ENCODE data around the gene DDIAS. TPM values are rescaled to one million over a fixed set of nuclear protein-coding genes. Genes with fewer than 3 reads are reported as not detected.

The DDIAS gene
- total and polyA plus RNA-seq, 12 donors = 0.17 to 2.7 (median 0.83) TPM

DNA sequence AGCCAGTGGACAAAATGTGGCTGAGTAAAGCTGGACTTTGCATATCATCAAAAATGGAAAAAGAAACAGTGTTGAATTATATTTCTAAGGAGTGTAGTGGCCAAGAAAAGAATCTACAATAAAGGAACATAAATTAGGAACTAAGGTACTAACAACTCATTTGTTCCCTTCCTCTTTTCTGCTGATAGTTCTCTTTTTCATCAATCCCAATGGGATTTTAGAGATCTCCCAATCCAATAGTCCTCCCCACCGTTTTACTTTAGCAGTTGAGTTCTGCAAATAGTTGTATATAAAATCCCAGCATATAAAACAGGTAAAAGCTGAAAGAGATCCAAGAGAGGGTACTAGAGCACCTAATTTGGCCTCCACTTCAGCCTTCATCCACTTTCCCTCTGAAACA, 3.3 kb upstream of the DDIAS start:
- no peak for DNase-seq
- Histone ChIP-seq H3K36me3 (replicated peaks in 1 of 2) (no peaks in the 10 kb centered on the region), H3K27ac (no peak overlapping the region), H3K4me1 (replicated peaks in 1 of 2) (peaks cover 13 to 44% of the 10 kb centered on the region in 2 donors), H3K27me3 (no peaks in the 10 kb centered on the region), H3K4me3 (peak overlapping the region in 1 of 4 donors; percentile 83), H3K9me3 (replicated peaks in 1 of 3) (no peaks in the 10 kb centered on the region)
- WGBS, 4 donors = 45 to 64% (median 56%) methylated on average over 1 of the region's 1 CpG
- TF ChIP-seq POLR2A (IDR thresholded peaks at IDR 0.05) = no peak
- intact Hi-C loops (cut with DNase I) = no loop called here

DNA sequence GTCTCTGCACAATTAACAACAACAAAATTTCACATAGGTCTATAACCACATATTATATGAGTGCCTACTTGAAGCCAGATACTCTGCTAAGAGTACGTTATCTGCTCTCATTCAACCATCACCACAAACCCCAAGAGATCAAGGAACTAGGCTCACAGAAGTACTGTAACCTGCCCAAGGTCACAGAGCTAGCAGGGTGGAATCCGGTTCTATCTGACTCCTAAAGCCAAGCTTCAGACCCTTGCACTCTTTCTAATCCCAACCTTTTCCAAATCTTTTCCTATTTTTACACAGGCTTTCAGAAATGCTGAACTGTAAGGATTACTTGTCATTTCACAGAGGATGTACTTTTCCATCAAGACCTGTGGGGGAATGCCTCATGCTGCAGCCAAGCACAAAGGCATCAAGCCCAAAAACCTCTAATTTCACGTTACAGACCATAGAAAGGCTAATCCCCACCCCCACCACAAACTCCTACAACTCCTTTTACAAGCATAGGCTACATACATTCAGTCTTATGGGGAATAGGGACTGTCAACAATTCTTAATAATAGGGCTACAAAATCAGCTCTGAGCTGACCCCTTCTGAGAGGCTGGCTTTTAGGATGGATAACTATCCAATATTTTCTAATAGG, 2.2 kb upstream of the DDIAS start:
- intact Hi-C loops (cut with DNase I) = no loop called here

DNA sequence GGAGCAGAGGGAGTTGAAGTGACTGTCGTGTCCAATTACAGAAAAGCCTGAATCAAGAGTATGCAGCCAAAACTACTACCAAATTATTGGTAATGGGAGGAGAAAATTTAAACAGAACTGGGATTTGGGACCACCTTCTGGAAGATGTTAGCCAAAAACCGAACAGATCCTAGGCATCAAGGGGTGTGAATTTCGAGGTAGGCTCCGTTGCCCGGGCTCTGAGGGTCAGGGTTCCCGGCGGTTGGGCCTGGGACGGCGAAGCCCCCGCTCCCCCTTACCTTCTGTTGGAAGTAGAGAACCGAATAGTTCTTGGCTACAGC, 1.6 kb upstream of the DDIAS start:
- no peaks in the 10 kb centered on the region for H3K9me3 ChIP-seq (replicated peaks in 1 of 3)
- WGBS, 4 donors = 0 to 1% (median 1%) methylated on average over 10 to 11 of the region's 11 CpGs
- intact Hi-C loops (cut with DNase I) = loop anchor here (10.0 kb wide), 3 partner anchors 175 to 355 kb away; partner anchors contain the start of genes PCF11 (in 1 of the 2) and RAB30 (in 1 of the 2)
- TF ChIP-seq, protein P1, sequence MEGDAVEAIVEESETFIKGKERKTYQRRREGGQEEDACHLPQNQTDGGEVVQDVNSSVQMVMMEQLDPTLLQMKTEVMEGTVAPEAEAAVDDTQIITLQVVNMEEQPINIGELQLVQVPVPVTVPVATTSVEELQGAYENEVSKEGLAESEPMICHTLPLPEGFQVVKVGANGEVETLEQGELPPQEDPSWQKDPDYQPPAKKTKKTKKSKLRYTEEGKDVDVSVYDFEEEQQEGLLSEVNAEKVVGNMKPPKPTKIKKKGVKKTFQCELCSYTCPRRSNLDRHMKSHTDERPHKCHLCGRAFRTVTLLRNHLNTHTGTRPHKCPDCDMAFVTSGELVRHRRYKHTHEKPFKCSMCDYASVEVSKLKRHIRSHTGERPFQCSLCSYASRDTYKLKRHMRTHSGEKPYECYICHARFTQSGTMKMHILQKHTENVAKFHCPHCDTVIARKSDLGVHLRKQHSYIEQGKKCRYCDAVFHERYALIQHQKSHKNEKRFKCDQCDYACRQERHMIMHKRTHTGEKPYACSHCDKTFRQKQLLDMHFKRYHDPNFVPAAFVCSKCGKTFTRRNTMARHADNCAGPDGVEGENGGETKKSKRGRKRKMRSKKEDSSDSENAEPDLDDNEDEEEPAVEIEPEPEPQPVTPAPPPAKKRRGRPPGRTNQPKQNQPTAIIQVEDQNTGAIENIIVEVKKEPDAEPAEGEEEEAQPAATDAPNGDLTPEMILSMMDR (IDR thresholded peaks at IDR 0.05) = no peak
- no peak for TF ChIP-seq POLR2A (IDR thresholded peaks at IDR 0.05)
- no peaks in the 10 kb centered on the region for H3K27me3 ChIP-seq
- H3K36me3 ChIP-seq (replicated peaks in 1 of 2) = no peaks in the 10 kb centered on the region
- H3K4me3 ChIP-seq = peak overlapping the region; percentile 28 to 83 (median 66)
- peak overlapping the region; percentile 79 to 95 (median 93) for H3K27ac ChIP-seq
- DNase-seq = no peak
- H3K4me1 ChIP-seq (replicated peaks in 1 of 2) = peaks cover 13 to 35% of the 10 kb centered on the region in 2 donors

More for the DNA sequence above, 2.2 kb upstream of the DDIAS start:
- 13 to 25% (median 17%) methylated on average over 3 of the region's 3 CpGs for WGBS, 4 donors
- Histone ChIP-seq H3K27me3 (no peaks in the 10 kb centered on the region), H3K9me3 (replicated peaks in 1 of 3) (no peaks in the 10 kb centered on the region), H3K4me3 (peak overlapping the region in 3 of 4 donors; percentile 66 to 83 (median 66)), H3K36me3 (replicated peaks in 1 of 2) (no peaks in the 10 kb centered on the region), H3K27ac (peak overlapping the region in 4 of 5 donors; percentile 79 to 95 (median 94)), H3K4me1 (replicated peaks in 1 of 2) (peaks cover 13 to 41% of the 10 kb centered on the region in 2 donors)
- DNase-seq = no peak
- TF ChIP-seq, protein P1 (IDR thresholded peaks at IDR 0.05) = no peak
- TF ChIP-seq POLR2A (IDR thresholded peaks at IDR 0.05) = no peak

DNA sequence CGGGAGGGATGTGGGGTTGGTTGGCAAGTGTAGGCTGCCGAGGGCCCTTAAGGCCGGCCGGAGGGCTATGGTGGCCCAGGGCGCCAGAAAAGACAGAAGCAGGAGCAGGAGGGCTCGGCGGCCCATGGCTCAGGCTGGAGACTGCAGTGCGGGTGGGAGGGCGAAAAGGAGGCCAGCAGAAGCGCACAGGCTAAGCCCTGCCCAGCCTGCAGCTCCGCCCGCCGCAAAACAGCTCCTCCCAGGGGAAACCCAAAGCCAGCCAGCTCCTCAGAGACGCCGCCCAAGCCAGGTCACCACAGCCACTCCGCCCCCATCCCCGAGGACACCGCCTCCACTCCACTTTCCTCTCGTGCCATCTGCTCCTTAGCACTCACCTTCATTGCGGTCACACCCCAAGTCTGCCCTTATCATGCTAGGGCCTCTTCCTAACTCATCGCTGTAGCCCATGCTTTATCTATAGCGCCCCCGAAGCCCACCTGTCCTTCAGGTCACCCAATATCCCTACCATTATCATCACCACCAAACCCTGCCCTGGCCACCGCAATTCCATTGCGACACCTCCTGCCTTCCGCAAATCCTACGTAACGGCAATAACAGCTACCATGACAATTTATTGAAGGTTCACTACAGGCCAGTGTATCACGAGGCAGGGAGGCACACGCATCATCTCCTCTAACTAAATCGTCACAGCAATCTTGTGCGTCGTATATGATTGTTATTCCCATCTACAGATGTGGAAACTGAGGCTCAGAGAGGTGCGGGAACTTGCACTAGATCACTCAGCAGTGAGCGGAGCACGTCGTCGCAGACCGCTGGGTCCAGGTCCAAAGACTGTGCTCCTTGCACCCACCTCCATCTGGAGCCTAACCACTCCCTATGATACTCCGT, 1.0 kb upstream of the DDIAS start, which contains the start of gene PRCP:
TSS of gene PRCP (minus strand) at position 154 of the 888 bp plus-strand sequence. CDS start at position 126, 28 bp downstream.
- Histone ChIP-seq H3K36me3 (replicated peaks in 1 of 2) (no peaks in the 10 kb centered on the region), H3K27me3 (no peaks in the 10 kb centered on the region), H3K4me3 (peak within 1 kb of the TSS; percentile 48 to 83 (median 66)), H3K9me3 (replicated peaks in 1 of 3) (no peaks in the 10 kb centered on the region), H3K4me1 (replicated peaks in 1 of 2) (peaks cover 13 to 29% of the 10 kb centered on the region in 2 donors), H3K27ac (peak within 1 kb of the TSS; percentile 79 to 95 (median 93))
- peak; percentile 86 to 97 for TF ChIP-seq POLR2A (IDR thresholded peaks at IDR 0.05)
- TF ChIP-seq, protein P1 (IDR thresholded peaks at IDR 0.05) = peak in 1 of 6 experiments; percentile 10
- intact Hi-C loops (cut with DNase I) = loop anchor here (10.0 kb wide), 3 partner anchors 174 to 354 kb away; partner anchors contain the start of genes PCF11 (in 1 of the 2) and RAB30 (in 1 of the 2)
- DNase-seq = peak; percentile 94 to 98 (median 97)
- 0 to 1% (median 0%) methylated on average over 29 to 40 of the region's 40 CpGs for WGBS, 4 donors
